IPS DF 6.9 (cell line): ENCODE data around the gene NACC2.

Source experiments
- DNase-seq: peaks from one replicate; pipeline ENCODE4 v3.0.0-alpha.2; 2013; ENCODE audit warnings: low read depth, low spot score
- H3K27ac ChIP-seq: one replicate; pipeline ENCODE4 v1.5.1; 2013; ENCODE audit warnings: low read length, control low read depth
- H3K27me3 ChIP-seq: 2 replicates; pipeline ENCODE4 v1.6.1; 2013; ENCODE audit warnings: mild to moderate bottlenecking, low read length; ENCODE audit not compliant: control insufficient read depth, insufficient read depth
- H3K36me3 ChIP-seq: 2 replicates; pipeline ENCODE4 v1.6.1; 2013; ENCODE audit warnings: low read length; ENCODE audit not compliant: control insufficient read depth, insufficient read depth
- H3K4me1 ChIP-seq: 2 replicates; pipeline ENCODE4 v1.6.1; 2013; ENCODE audit warnings: low read length; ENCODE audit not compliant: control insufficient read depth, insufficient read depth
- H3K4me3 ChIP-seq: 2 replicates; pipeline ENCODE4 v1.5.1; 2013; ENCODE audit warnings: mild to moderate bottlenecking, low read length
- H3K9me3 ChIP-seq: 2 replicates; pipeline ENCODE4 v1.6.1; 2013; ENCODE audit warnings: low read length, inconsistent platforms; ENCODE audit not compliant: control insufficient read depth, insufficient read depth
- WGBS: extraction: QIAGEN DNeasy Blood & Tissue Kit; methylation state at CpG from one replicate; pipeline ENCODE4 v1.1.7; 2013; ENCODE audit warnings: mixed read lengths, missing lambda C conversion rate; ENCODE audit not compliant: insufficient read length, insufficient coverage; 5-methylcytosine and 5-hydroxymethylcytosine counted together

NACC2 gene

DNA sequence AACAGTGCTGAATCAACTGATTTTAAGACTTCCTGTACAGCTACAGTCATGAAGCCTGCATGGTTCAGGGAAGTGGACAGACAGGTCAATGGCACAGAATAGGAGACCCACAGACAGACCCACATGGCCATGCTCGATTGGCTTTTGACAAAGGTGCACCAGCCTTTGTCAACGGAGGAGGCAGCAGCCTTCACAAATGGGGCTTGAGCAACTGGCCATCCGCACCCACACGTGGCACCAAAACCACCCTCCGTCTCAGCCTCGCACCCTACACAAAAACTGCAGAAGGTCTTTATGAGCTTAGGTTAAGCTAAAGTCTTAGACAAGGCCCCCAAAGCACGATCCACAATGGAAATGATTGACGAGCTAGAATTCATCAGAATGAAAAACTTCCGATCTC is 74.4 kb downstream of the NACC2 start:
- DNase-seq, result no peak
- Histone ChIP-seq H3K27ac (no peak overlapping the region), H3K36me3 (no peaks in the 10 kb centered on the region), H3K4me3 (no peak overlapping the region), H3K9me3 (no peaks in the 10 kb centered on the region), H3K27me3 (no peaks in the 10 kb centered on the region), H3K4me1 (peaks cover 6% of the 10 kb centered on the region)
- no CpG with 5 or more reads among the region's 9 CpGs for WGBS

DNA sequence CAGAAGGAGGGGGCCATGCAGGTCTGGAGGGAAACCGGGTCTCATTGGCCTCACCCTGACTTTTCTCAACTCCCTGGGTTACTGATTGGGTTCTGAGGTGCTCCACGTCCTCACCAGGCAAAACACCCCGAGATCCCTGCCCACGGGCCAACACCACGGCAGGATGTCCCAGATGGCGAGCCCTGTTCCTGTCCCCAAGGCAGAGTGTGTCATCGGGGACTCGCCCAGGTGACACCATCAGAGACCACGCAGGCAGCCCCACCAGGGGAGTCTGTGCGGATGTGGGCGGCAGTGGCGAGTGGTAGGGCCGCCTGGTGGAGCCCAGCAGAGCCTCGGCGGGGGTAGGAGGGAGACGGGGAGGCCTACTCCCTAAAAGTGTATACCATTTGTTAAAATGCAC is 74.9 kb downstream of the NACC2 start:
- Histone ChIP-seq H3K4me1 (peaks cover 8% of the 10 kb centered on the region), H3K36me3 (no peaks in the 10 kb centered on the region), H3K9me3 (no peaks in the 10 kb centered on the region), H3K4me3 (no peak overlapping the region), H3K27ac (no peak overlapping the region), H3K27me3 (no peaks in the 10 kb centered on the region)
- DNase-seq, result no peak
- WGBS, result no CpG with 5 or more reads among the region's 16 CpGs

GRCh38 chr9:136019681-136020060 is 75.4 kb downstream of the NACC2 start:
- WGBS, result no CpG with 5 or more reads among the region's 19 CpGs
- Histone ChIP-seq H3K27me3 (no peaks in the 10 kb centered on the region), H3K4me1 (peaks cover 8% of the 10 kb centered on the region), H3K9me3 (no peaks in the 10 kb centered on the region), H3K4me3 (no peak overlapping the region), H3K36me3 (no peaks in the 10 kb centered on the region), H3K27ac (no peak overlapping the region)
- no peak for DNase-seq

GRCh38 chr9:136019041-136019680 is 75.9 kb downstream of the NACC2 start:
- Histone ChIP-seq H3K27ac (no peak overlapping the region), H3K4me3 (no peak overlapping the region), H3K9me3 (no peaks in the 10 kb centered on the region), H3K36me3 (no peaks in the 10 kb centered on the region), H3K27me3 (no peaks in the 10 kb centered on the region), H3K4me1 (peaks cover 8% of the 10 kb centered on the region)
- no peak for DNase-seq
- WGBS, result no CpG with 5 or more reads among the region's 28 CpGs

- no CpG with 5 or more reads among the region's 23 CpGs for WGBS
- Histone ChIP-seq H3K9me3 (no peaks in the 10 kb centered on the region), H3K27ac (no peak overlapping the region), H3K4me1 (peaks cover 8% of the 10 kb centered on the region), H3K4me3 (no peak overlapping the region), H3K36me3 (no peaks in the 10 kb centered on the region), H3K27me3 (no peaks in the 10 kb centered on the region)
- no peak for DNase-seq
Measured at GRCh38 chr9:136018257-136019031, 76.6 kb downstream of the NACC2 start.

DNA sequence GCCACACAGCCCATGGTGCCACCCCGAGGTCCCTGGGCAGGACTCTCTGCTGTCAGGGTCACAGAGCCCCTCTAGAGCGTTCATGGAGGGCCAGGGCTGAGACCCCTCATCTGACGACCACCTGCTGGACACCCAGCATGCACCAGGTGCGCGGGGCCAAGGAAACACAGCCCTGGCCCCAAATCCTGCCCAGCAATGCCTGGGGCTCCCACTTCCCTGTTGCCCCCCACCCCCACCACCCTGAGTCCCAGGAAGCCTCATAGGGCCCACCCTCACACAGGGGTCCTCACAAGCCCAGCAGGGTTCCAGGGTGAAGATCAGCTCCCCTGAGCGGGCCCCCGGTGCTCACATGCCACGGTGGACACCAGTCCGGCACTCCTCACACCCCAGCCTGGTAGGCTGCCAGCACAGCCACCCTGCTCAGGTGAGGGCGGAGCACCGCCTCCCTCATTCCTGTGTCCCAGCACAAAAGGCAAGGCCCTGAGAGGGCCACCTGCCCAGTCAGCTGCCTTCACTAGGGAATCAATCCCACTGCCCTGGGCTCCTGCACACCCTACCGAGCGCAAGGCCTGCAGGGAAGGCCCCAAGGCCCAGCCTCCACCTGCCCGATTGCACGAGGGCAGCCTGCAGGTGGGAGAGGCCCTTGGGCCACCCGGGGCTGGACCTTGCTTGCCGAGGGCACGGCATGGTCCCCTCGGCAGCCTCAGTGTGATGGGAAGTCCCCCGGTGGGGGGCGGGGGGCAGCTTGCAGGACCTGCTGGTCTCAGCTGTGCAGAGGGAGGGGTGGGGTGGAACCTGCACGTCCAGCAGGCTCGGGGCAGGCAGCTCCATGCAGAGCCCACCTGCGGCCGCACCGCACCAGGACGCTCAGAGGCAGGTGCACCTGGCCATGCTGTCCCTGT is 77.5 kb downstream of the NACC2 start:
- DNase-seq, result no peak
- no peaks in the 10 kb centered on the region for H3K36me3 ChIP-seq
- no peaks in the 10 kb centered on the region for H3K27me3 ChIP-seq
- H3K27ac ChIP-seq, result no peak overlapping the region
- H3K4me3 ChIP-seq, result no peak overlapping the region
- peaks cover 10% of the 10 kb centered on the region for H3K4me1 ChIP-seq
- no CpG with 5 or more reads among the region's 27 CpGs for WGBS
- H3K9me3 ChIP-seq, result no peaks in the 10 kb centered on the region

GRCh38 chr9:136016572-136017288 is 78.4 kb downstream of the NACC2 start:
- H3K36me3 ChIP-seq, result no peaks in the 10 kb centered on the region
- WGBS, result no CpG with 5 or more reads among the region's 23 CpGs
- no peak overlapping the region for H3K4me3 ChIP-seq
- H3K9me3 ChIP-seq, result no peaks in the 10 kb centered on the region
- no peak for DNase-seq
- H3K4me1 ChIP-seq, result peaks cover 13% of the 10 kb centered on the region
- H3K27me3 ChIP-seq, result no peaks in the 10 kb centered on the region
- H3K27ac ChIP-seq, result no peak overlapping the region

DNA sequence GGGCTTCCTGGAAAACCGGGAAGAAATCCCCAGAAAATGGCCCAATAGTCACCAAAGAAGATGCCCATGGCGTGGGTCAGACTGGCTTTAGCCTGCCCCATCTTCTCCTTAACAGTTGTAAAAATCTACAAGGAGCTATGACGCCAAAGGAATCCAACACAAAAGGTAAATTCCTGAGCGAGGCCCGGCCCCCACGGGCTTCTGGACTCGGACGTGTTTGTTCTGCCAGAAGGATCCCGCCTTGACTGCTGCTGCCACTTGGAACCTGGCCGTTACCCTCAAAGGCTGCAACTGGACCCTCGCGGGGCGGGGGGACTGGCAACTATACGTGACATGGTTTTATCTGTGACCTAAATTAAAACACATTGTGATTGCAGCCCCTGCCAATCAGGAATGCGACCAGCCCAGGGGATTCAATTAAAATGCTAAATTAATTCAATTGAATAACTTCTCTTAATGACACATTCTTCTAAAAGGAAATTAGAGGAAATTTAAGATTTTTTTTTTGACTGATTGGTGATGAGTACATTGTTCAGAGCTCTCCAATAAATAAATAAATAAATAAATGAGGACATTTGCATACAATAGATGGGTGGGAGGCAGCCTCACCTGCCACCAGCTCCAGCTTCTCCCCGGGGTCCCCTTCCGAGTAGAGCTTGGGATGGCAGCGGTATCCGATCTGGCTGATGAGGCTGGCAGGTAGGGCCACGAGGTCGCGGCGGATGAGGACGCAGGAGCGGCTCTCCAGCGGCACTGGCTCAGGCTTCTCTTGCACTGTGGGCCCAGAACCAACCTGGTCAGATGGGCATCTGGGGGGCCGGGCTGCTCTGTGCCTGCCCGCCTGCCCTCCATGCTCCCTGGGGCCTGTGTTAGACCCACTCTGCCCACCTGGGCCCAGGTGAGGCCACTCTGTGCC is 79.2 kb downstream of the NACC2 start:
- no peak for DNase-seq
- Histone ChIP-seq H3K36me3 (no peaks in the 10 kb centered on the region), H3K27ac (no peak overlapping the region), H3K4me1 (peaks cover 15% of the 10 kb centered on the region), H3K27me3 (no peaks in the 10 kb centered on the region), H3K4me3 (no peak overlapping the region), H3K9me3 (no peaks in the 10 kb centered on the region)
- WGBS, result no CpG with 5 or more reads among the region's 28 CpGs

DNA sequence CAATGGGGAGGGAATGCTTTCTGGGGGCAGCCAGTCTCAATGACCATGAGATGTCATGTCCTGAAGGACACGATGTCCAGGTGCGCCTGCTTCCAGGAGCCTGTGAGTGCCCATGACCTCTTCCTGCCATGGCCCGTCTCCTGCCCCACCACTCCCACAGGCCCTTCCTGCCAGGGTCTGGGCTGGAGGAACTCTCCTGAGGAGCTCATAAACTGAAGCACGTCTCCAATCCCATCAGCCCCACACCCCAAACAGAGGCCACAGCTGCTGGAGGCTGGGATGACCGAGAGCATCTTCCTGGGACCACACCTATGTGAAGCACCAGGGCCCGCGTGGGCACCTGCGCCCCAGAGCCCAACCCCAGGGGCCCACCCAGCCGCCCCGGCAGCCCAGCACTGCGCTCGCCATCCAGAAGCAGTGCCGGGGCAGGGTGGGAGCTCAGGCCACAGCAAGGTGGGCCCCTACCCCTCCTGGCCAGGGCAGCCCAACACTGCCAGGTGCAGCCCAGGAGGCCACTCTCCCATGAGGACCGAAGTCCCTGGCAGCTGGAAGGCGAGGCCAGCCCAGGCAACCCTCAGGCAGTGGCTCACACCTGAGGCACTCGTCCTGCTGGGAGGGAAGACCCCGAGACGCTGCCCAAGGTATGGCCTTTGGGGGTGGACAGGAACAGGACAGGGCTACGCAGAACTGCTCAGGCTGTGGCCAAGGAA is 80.0 kb downstream of the NACC2 start:
- Histone ChIP-seq H3K4me1 (peaks cover 18% of the 10 kb centered on the region), H3K36me3 (no peaks in the 10 kb centered on the region; the same call in 1 of the 2 replicates), H3K27ac (no peak overlapping the region), H3K27me3 (no peaks in the 10 kb centered on the region), H3K9me3 (no peaks in the 10 kb centered on the region), H3K4me3 (no peak overlapping the region)
- no peak for DNase-seq
- WGBS, result no CpG with 5 or more reads among the region's 19 CpGs
